Hepatocyte (in vitro differentiated cells): ENCODE data around the gene NTF3. TPM values are rescaled to one million over a fixed set of nuclear protein-coding genes. Genes with fewer than 3 reads are reported as not detected.

ENCODE experiments used
- DNase-seq: peaks from one replicate; pipeline ENCODE4 v3.0.0-alpha.2; 2016; ENCODE audit warnings: low spot score
- H2AFZ ChIP-seq: fragments of 200-600 bp; sonication (generic); 2 replicates; pipeline ENCODE4 v1.6.0; 2016; ENCODE audit warnings: antibody characterized with exemption, mild to moderate bottlenecking
- H3K27ac ChIP-seq: fragments of 200-600 bp; sonication (generic); 2 replicates; pipeline ENCODE4 v1.5.1; 2016; ENCODE audit warnings: mild to moderate bottlenecking
- H3K27me3 ChIP-seq: fragments of 200-600 bp; sonication (generic); 2 replicates; pipeline ENCODE4 v1.6.1; 2016
- H3K36me3 ChIP-seq: fragments of 200-600 bp; sonication (generic); replicated peaks from 2 replicates; pipeline ENCODE4 v1.5.1; 2016; ENCODE audit warnings: low read depth; ENCODE audit not compliant: insufficient read depth
- H3K4me1 ChIP-seq: fragments of 200-600 bp; sonication (generic); 2 replicates; pipeline ENCODE4 v1.5.1; 2016; ENCODE audit warnings: mild to moderate bottlenecking, moderate library complexity; ENCODE audit not compliant: insufficient read depth
- H3K4me2 ChIP-seq: fragments of 200-600 bp; sonication (generic); 2 replicates; pipeline ENCODE4 v1.6.0; 2016
- H3K4me3 ChIP-seq: fragments of 200-600 bp; sonication (generic); 2 replicates; pipeline ENCODE4 v1.5.1; 2016; ENCODE audit warnings: mild to moderate bottlenecking
- H3K79me2 ChIP-seq: fragments of 200-600 bp; sonication (generic); 2 replicates; pipeline ENCODE4 v1.6.0; 2017; ENCODE audit warnings: mild to moderate bottlenecking
- H3K9me2 ChIP-seq: fragments of 200-600 bp; sonication (generic); replicated peaks from 2 replicates; pipeline ENCODE4 v1.6.0; 2017; ENCODE audit warnings: mild to moderate bottlenecking; ENCODE audit not compliant: insufficient read depth
- H3K9me3 ChIP-seq: fragments of 200-600 bp; sonication (generic); 2 replicates; pipeline ENCODE4 v1.5.1; 2016; ENCODE audit warnings: low read depth, mild to moderate bottlenecking
- H4K20me1 ChIP-seq: fragments of 200-600 bp; sonication (generic); 2 replicates; pipeline ENCODE4 v1.6.0; 2016; ENCODE audit warnings: mild to moderate bottlenecking; ENCODE audit not compliant: insufficient read depth, poor library complexity, severe bottlenecking
- EZH2 ChIP-seq: fragments of 200-600 bp; sonication (generic); IDR thresholded peaks from 2 replicates; pipeline ENCODE4 v1.6.1; 2016; ENCODE audit warnings: antibody characterized with exemption, mild to moderate bottlenecking, borderline replicate concordance
- EZH2phosphoT487 ChIP-seq: fragments of 200-600 bp; sonication (generic); IDR thresholded peaks from one replicate; pipeline ENCODE4 v1.6.1; 2018; ENCODE audit warnings: antibody characterized with exemption, mild to moderate bottlenecking, low read depth, moderate library complexity; ENCODE audit not compliant: unreplicated experiment, severe bottlenecking
- WGBS: methylation state at CpG from one replicate; pipeline ENCODE4 v1.1.6; 2016; ENCODE audit warnings: low lambda C conversion rate; ENCODE audit errors: missing lambda C conversion rate; 5-methylcytosine and 5-hydroxymethylcytosine counted together
- polyA plus RNA-seq: library from polyadenylated mRNA; unstranded; fragments of >200 nt; fragmentation: Nextera tagmentation; extraction: Ambion mirVana; gene quantifications from 2 replicates; pipeline ENCODE4 v1.2.1, GENCODE V29; 2016
- total RNA-seq: library from RNA; depleted of rRNA; stranded (reverse); fragments of >200 nt; gene quantifications from 2 replicates; pipeline ENCODE4 v1.2.3, GENCODE V29; 2014
- TF ChIP-seq, protein P1 (sequence below): fragments of 200-600 bp; sonication (generic); IDR thresholded peaks from 2 replicates; pipeline ENCODE4 v1.5.1; 2016; ENCODE audit warnings: antibody characterized with exemption, mild to moderate bottlenecking; ENCODE audit not compliant: poor library complexity

The NTF3 gene
- total and polyA plus RNA-seq, 2 experiments from 2014 or later, result 5.0 to 7.1 TPM

DNA sequence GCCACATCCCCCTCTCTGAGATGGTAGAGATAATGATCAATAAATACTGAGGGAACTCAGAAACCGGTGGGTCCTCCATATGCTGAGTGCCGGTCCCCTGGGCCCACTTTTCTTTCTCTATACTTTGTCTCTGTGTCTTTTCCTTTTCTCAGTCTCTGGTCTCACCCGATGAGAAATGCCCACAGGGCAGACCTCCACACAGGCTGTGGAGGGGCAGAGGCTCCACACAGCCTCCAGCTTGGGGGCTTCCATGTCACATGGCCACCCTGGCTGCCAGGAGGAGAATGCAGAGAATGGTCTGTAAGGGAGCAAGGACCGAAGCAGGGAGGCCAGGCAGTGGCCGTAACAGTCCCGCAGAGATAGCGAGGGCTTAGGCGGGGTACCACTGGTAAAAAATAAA is 105.9 kb downstream of the NTF3 start:
- no peaks in the 10 kb centered on the region for H4K20me1 ChIP-seq
- H3K79me2 ChIP-seq, result no peaks in the 10 kb centered on the region
- no peak for DNase-seq
- WGBS, result 85% methylated on average over 8 of the region's 8 CpGs
- H2AFZ ChIP-seq, result no peak overlapping the region
- TF ChIP-seq EZH2 (no peak), EZH2phosphoT487 (no peak)
- TF ChIP-seq, protein P1, sequence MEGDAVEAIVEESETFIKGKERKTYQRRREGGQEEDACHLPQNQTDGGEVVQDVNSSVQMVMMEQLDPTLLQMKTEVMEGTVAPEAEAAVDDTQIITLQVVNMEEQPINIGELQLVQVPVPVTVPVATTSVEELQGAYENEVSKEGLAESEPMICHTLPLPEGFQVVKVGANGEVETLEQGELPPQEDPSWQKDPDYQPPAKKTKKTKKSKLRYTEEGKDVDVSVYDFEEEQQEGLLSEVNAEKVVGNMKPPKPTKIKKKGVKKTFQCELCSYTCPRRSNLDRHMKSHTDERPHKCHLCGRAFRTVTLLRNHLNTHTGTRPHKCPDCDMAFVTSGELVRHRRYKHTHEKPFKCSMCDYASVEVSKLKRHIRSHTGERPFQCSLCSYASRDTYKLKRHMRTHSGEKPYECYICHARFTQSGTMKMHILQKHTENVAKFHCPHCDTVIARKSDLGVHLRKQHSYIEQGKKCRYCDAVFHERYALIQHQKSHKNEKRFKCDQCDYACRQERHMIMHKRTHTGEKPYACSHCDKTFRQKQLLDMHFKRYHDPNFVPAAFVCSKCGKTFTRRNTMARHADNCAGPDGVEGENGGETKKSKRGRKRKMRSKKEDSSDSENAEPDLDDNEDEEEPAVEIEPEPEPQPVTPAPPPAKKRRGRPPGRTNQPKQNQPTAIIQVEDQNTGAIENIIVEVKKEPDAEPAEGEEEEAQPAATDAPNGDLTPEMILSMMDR, result no peak
- no peaks in the 10 kb centered on the region for H3K9me3 ChIP-seq
- peaks cover 2% of the 10 kb centered on the region for H3K4me1 ChIP-seq
- no peak overlapping the region for H3K4me3 ChIP-seq
- H3K4me2 ChIP-seq, result no peak overlapping the region
- H3K36me3 ChIP-seq, result no peaks in the 10 kb centered on the region
- H3K9me2 ChIP-seq, result no peaks in the 10 kb centered on the region
- no peaks in the 10 kb centered on the region for H3K27me3 ChIP-seq
- no peak overlapping the region for H3K27ac ChIP-seq
